HG02938 (cell line): ENCODE measurements around the gene SPATS2L.
A peak's percentile ranks its signal among the peaks of the same experiment; 100 is the strongest.

Source experiments
- ATAC-seq: cut with Tn5 transposase; IDR thresholded peaks from one replicate; pipeline ENCODE4 v1.9.1; 2021; ENCODE audit warnings: mild to moderate bottlenecking, moderate library complexity; ENCODE audit not compliant: unreplicated experiment

Gene SPATS2L

GRCh38 chr2:200490001-200490400 is 183.5 kb downstream of the SPATS2L start:
- ATAC-seq, result no peak

- no peak for ATAC-seq
Observed at GRCh38 chr2:200492656-200493055, 186.2 kb downstream of the SPATS2L start.

GRCh38 chr2:200494048-200494447 is 187.6 kb downstream of the SPATS2L start:
- no peak for ATAC-seq

- ATAC-seq, result no peak
Observed at GRCh38 chr2:200496696-200497095, 190.2 kb downstream of the SPATS2L start.

GRCh38 chr2:200498402-200499162 is 192.1 kb downstream of the SPATS2L start:
- ATAC-seq, result no peak

- no peak for ATAC-seq
Observed at GRCh38 chr2:200502196-200502595, 195.7 kb downstream of the SPATS2L start.

- no peak for ATAC-seq
Observed at GRCh38 chr2:200506679-200507078, 200.2 kb downstream of the SPATS2L start.

- no peak for ATAC-seq
Observed at GRCh38 chr2:200507179-200507578, 200.7 kb downstream of the SPATS2L start.

GRCh38 chr2:200509235-200509611 is 202.7 kb downstream of the SPATS2L start:
- ATAC-seq, result no peak

- peak; percentile 97 for ATAC-seq
Observed at GRCh38 chr2:200509612-200510433, 203.3 kb downstream of the SPATS2L start, which contains the start of gene KCTD18. TSS of gene KCTD18 (minus strand) at chr2:200510068. CDS start at chr2:200507016, 3,052 bp downstream.

GRCh38 chr2:200515155-200515554 is 208.7 kb downstream of the SPATS2L start:
- no peak for ATAC-seq

GRCh38 chr2:200523158-200523557 is 216.7 kb downstream of the SPATS2L start:
- ATAC-seq, result no peak

GRCh38 chr2:200523604-200524003 is 217.1 kb downstream of the SPATS2L start:
- no peak for ATAC-seq

GRCh38 chr2:200525066-200525465 is 218.6 kb downstream of the SPATS2L start:
- ATAC-seq, result no peak

- no peak for ATAC-seq
Observed at GRCh38 chr2:200525551-200525881, 219.0 kb downstream of the SPATS2L start.

GRCh38 chr2:200525882-200526651 is 219.6 kb downstream of the SPATS2L start, which contains the start of gene SGO2:
TSS of gene SGO2 (plus strand) at chr2:200526207. CDS start at chr2:200532976, 6,769 bp downstream.
- peak; percentile 100 for ATAC-seq

GRCh38 chr2:200528228-200528627 is 221.7 kb downstream of the SPATS2L start:
- ATAC-seq, result no peak
